HCT116 (cell line): ENCODE data around the gene PCDHB5. TPM values are rescaled to one million over a fixed set of nuclear protein-coding genes. Genes with fewer than 3 reads are reported as not detected.
"Not testable (repeated sequence)": the region's sequence is repeated elsewhere in the genome, so short reads cannot be mapped to it uniquely, and the experiment has no call there.

Source experiments
- ATAC-seq: fragments of 200-7000 bp; cut with Tn5 transposase; 2 replicates; pipeline ENCODE4 v1.9.1; 2020; ENCODE audit warnings: mild to moderate bottlenecking, moderate library complexity
- BruUV-seq: library from RNA; stranded (reverse); fragments of 400-500 nt; replicated peaks from 2 replicates; lab custom pipeline; 2021; lab: Mats Ljungman, UMichigan
- CTCF ChIA-PET: fragments of 300-600 bp; sonication (Branson Sonifier 250); formaldehyde crosslinking; loops from one replicate; lab custom pipeline; 2021; ENCODE audit warnings: antibody characterized with exemption; lab: Charles Lee
- POLR2A ChIA-PET: fragments of 300-600, 350-600 bp; sonication (Branson Sonifier 250); formaldehyde crosslinking; loops from one replicate; lab custom pipeline; 2021; ENCODE audit warnings: antibody characterized with exemption; lab: Charles Lee
- RAD21 ChIA-PET, 2 experiments: fragments of 300-600 bp; sonication (Branson Sonifier 250); formaldehyde crosslinking; loops; one replicate each; lab custom pipeline; 2023; ENCODE audit warnings: low total read pairs in 2 of 2; ENCODE audit not compliant: uncharacterized antibody in 2 of 2, unreplicated experiment in 2 of 2, low non-redundant PET in 1 of 2; lab: Charles Lee
- DNase-seq: peaks from one replicate; pipeline ENCODE4 v3.0.0-alpha.2; 2010; ENCODE audit warnings: low read depth, low spot score
- H2AFZ ChIP-seq: fragments of 200-600 bp; shearing (Covaris generic), sonication (generic); 2 replicates; pipeline ENCODE4 v1.6.1; 2017; ENCODE audit warnings: low read depth, mixed run types, mixed read lengths, antibody characterized with exemption, low read length; ENCODE audit not compliant: poor library complexity, severe bottlenecking
- H3K27ac ChIP-seq: 2 replicates; pipeline ENCODE4 v1.5.1; 2012; ENCODE audit warnings: low read depth, low read length
- H3K27me3 ChIP-seq: fragments of 200-600 bp; sonication (generic); 2 replicates; pipeline ENCODE4 v1.6.1; 2016; ENCODE audit warnings: mixed run types, low read length, mixed read lengths; ENCODE audit not compliant: insufficient read depth
- H3K36me3 ChIP-seq, 2 experiments: fragments of 200-500 bp in 1 of 2; fragments of 200-600 bp in 1 of 2; sonication (Bioruptor generic) in 1 of 2; sonication (generic) in 1 of 2; 2 replicates each; pipeline versions ENCODE4 v1.5.1 to v1.6.1; 2014 to 2016; ENCODE audit warnings: low read length in 2 of 2, inconsistent platforms in 1 of 2, mixed read lengths in 1 of 2, mixed run types in 1 of 2; ENCODE audit not compliant: insufficient read depth in 2 of 2, control insufficient read depth in 1 of 2
- H3K4me1 ChIP-seq, 2 experiments: fragments of 200-600 bp in 1 of 2; sonication (generic) in 1 of 2; 2 replicates each; pipeline versions ENCODE4 v1.5.1 to v1.6.1; 2012 to 2017; ENCODE audit warnings: low read length in 2 of 2, inconsistent platforms in 1 of 2, mild to moderate bottlenecking in 1 of 2, mixed read lengths in 1 of 2, mixed run types in 1 of 2, moderate library complexity in 1 of 2; ENCODE audit not compliant: insufficient read depth in 2 of 2, control insufficient read depth in 1 of 2
- H3K4me2 ChIP-seq: fragments of 200-600 bp; sonication (generic); 2 replicates; pipeline ENCODE4 v1.6.1; 2017; ENCODE audit warnings: mixed run types, low read length, mixed read lengths
- H3K4me3 ChIP-seq, 2 experiments: fragments of 200-600 bp in 1 of 2; sonication (generic) in 1 of 2; replicated peaks in 1 of 2; 2 replicates each; pipeline ENCODE4 v1.5.1; 2011 to 2016; ENCODE audit warnings: low read length in 2 of 2, control low read depth in 1 of 2, low read depth in 1 of 2, mild to moderate bottlenecking in 1 of 2, mixed read lengths in 1 of 2, mixed run types in 1 of 2
- H3K79me2 ChIP-seq: fragments of 200-600 bp; sonication (generic); 2 replicates; pipeline ENCODE4 v1.6.1; 2017; ENCODE audit warnings: mild to moderate bottlenecking, mixed run types, low read length, moderate library complexity, mixed read lengths; ENCODE audit not compliant: insufficient read depth
- H3K9ac ChIP-seq: fragments of 200-600 bp; sonication (generic); 2 replicates; pipeline ENCODE4 v1.6.1; 2016; ENCODE audit warnings: low read length, mixed read lengths
- H3K9me2 ChIP-seq: fragments of 200-600 bp; sonication (generic), shearing (Covaris generic); 2 replicates; pipeline ENCODE4 v1.6.1; 2017; ENCODE audit warnings: mixed run types, mild to moderate bottlenecking, moderate library complexity; ENCODE audit not compliant: insufficient read depth
- H3K9me3 ChIP-seq, 2 experiments: fragments of 200-500 bp in 1 of 2; fragments of 200-600 bp in 1 of 2; sonication (Bioruptor generic) in 1 of 2; sonication (generic) in 1 of 2; 2 replicates each; pipeline ENCODE4 v1.6.1; 2014 to 2017; ENCODE audit warnings: low read length in 2 of 2, mixed read lengths in 2 of 2, inconsistent platforms in 1 of 2, low read depth in 1 of 2, mild to moderate bottlenecking in 1 of 2, mixed run types in 1 of 2, moderate library complexity in 1 of 2; ENCODE audit not compliant: control insufficient read depth in 1 of 2, insufficient read depth in 1 of 2
- H4K20me1 ChIP-seq: fragments of 200-600 bp; sonication (generic), shearing (Covaris generic); 2 replicates; pipeline ENCODE4 v1.6.1; 2017; ENCODE audit warnings: mixed run types, mild to moderate bottlenecking, moderate library complexity; ENCODE audit not compliant: insufficient read depth
- CBX3 ChIP-seq: IDR thresholded peaks from 2 replicates; pipeline ENCODE4 v1.6.1; 2012; ENCODE audit warnings: low read depth
- EGR1 ChIP-seq: IDR thresholded peaks from 2 replicates; pipeline ENCODE4 v1.6.1; 2012; ENCODE audit warnings: low read depth
- ELF1 ChIP-seq: IDR thresholded peaks from 2 replicates; pipeline ENCODE4 v1.6.1; 2012; ENCODE audit warnings: low read depth, borderline replicate concordance
- EZH2phosphoT487 ChIP-seq: fragments of 200-600 bp; IDR thresholded peaks from 2 replicates; pipeline ENCODE4 v1.6.1; 2018; ENCODE audit warnings: antibody characterized with exemption, borderline replicate concordance
- FOSL1 ChIP-seq: IDR thresholded peaks from 2 replicates; pipeline ENCODE4 v1.6.1; 2012; ENCODE audit warnings: low read depth
- POLR2A ChIP-seq: IDR thresholded peaks from 2 replicates; pipeline ENCODE4 v1.7.0; 2011; ENCODE audit warnings: borderline replicate concordance; ENCODE audit not compliant: insufficient read depth, insufficient read length; ENCODE audit errors: extremely low read depth
- POLR2AphosphoS5 ChIP-seq: IDR thresholded peaks from 2 replicates; pipeline ENCODE4 v1.6.1; 2011; ENCODE audit warnings: mild to moderate bottlenecking, low read depth, low read length, moderate library complexity
- RAD21 ChIP-seq: IDR thresholded peaks from 2 replicates; pipeline ENCODE4 v1.6.1; 2012; ENCODE audit warnings: low read depth, mild to moderate bottlenecking
- SIN3A ChIP-seq: IDR thresholded peaks from 2 replicates; pipeline ENCODE4 v1.6.1; 2012; ENCODE audit warnings: low read depth
- SP1 ChIP-seq: IDR thresholded peaks from 2 replicates; pipeline ENCODE4 v1.6.1; 2012; ENCODE audit warnings: low read depth
- SRF ChIP-seq: IDR thresholded peaks from 2 replicates; pipeline ENCODE4 v1.6.1; 2012; ENCODE audit warnings: low read depth
- TCF7L2 ChIP-seq: IDR thresholded peaks from 2 replicates; pipeline ENCODE4 v1.7.0; 2011; ENCODE audit warnings: borderline replicate concordance, inconsistent platforms; ENCODE audit not compliant: insufficient read depth, insufficient read length; ENCODE audit errors: extremely low read depth
- YY1 ChIP-seq: IDR thresholded peaks from 2 replicates; pipeline ENCODE4 v1.6.1; 2011; ENCODE audit warnings: low read length, low read depth, moderate library complexity, mild to moderate bottlenecking; ENCODE audit not compliant: insufficient replicate concordance; ENCODE audit errors: extremely low read depth
- ZFX ChIP-seq: fragments of 450-650 bp; IDR thresholded peaks from 2 replicates; pipeline ENCODE4 v1.6.1; 2017
- ZNF274 ChIP-seq: fragments of 200-500 bp; sonication (Bioruptor generic); IDR thresholded peaks from 2 replicates; pipeline ENCODE4 v1.6.1; 2014; ENCODE audit warnings: mild to moderate bottlenecking, low read depth, low read length, inconsistent platforms
- intact Hi-C: fragments of 100-400 bp; cut with micrococcal nuclease; formaldehyde crosslinking; loops from 2 replicates; pipeline ENCODE4 v1.10.0; 2022
- total RNA-seq: library from RNA; stranded (reverse); gene quantifications from one replicate; pipeline ENCODE4 v1.2.1, GENCODE V29; 2021; ENCODE audit not compliant: unreplicated experiment
- TF ChIP-seq, protein P1 (sequence below): IDR thresholded peaks from 2 replicates; pipeline ENCODE4 v1.6.1; 2012
- TF ChIP-seq, protein P2 (sequence below): IDR thresholded peaks from 2 replicates; pipeline ENCODE4 v1.6.1; 2012; ENCODE audit warnings: low read depth
- TF ChIP-seq, protein P3 (sequence below): IDR thresholded peaks from 2 replicates; pipeline ENCODE4 v1.6.1; 2012

Gene PCDHB5
- total RNA-seq, 1 experiment from 2014 or later, result not detected

DNA sequence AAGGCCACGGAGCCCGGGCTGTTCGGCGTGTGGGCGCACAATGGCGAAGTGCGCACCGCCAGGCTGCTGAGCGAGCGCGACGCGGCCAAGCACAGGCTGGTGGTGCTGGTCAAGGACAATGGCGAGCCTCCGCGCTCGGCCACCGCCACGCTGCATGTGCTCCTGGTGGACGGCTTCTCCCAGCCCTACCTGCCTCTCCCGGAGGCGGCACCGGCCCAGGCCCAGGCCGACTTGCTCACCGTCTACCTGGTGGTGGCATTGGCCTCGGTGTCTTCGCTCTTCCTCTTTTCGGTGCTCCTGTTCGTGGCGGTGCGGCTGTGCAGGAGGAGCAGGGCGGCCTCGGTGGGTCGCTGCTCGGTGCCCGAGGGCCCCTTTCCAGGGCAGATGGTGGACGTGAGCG lies 32.5 kb upstream of the PCDHB5 start:
- H3K4me1 ChIP-seq, CTCF ChIA-PET, H3K36me3 ChIP-seq, H3K4me2 ChIP-seq, ATAC-seq, H3K4me3 ChIP-seq, H2AFZ ChIP-seq, H3K79me2 ChIP-seq, H3K27ac ChIP-seq, POLR2A ChIA-PET, intact Hi-C loops, H3K27me3 ChIP-seq, RAD21 ChIA-PET, H3K9me2 ChIP-seq, H3K9me3 ChIP-seq, H3K9ac ChIP-seq, DNase-seq, H4K20me1 ChIP-seq, BruUV-seq: not testable (repeated sequence)

DNA sequence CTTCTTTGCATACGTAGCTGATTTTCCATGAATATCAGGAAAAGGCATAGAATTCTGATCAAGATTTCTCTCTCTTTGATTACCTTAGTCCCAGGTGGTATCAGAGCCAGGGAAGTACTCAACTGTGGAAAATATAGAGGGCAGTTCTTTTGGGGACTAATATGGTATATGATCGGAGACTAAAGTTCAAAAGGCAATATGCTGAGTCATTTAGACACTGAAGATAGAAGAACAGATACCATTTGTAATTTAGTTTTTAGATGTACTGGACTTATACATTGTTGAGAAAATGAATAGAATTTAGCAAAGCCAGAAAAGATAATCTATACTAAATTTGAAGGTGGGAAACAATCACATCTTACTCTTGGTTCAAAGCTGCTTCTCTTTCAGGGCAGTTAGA lies 29.7 kb upstream of the PCDHB5 start:
- Histone ChIP-seq H3K9ac (no peak overlapping the region), H4K20me1 (no peaks in the 10 kb centered on the region), H3K9me2 (no peaks in the 10 kb centered on the region), H3K36me3 (no peaks in the 10 kb centered on the region), H3K27me3 (no peaks in the 10 kb centered on the region), H3K27ac (no peak overlapping the region), H2AFZ (no peak overlapping the region), H3K4me1 (no peaks in the 10 kb centered on the region), H3K79me2 (no peaks in the 10 kb centered on the region), H3K4me3 (no peak overlapping the region), H3K9me3 (peaks cover 0 to 4% of the 10 kb centered on the region in 2 experiments; a peak in 1 of 4 replicates), H3K4me2 (no peak overlapping the region)
- DNase-seq (no peak), ATAC-seq (no peak)
- POLR2A ChIA-PET, result no interaction called here
- CTCF ChIA-PET, result no interaction called here
- no peak for TF ChIP-seq RAD21
- TF ChIP-seq POLR2AphosphoS5, result no peak
- TF ChIP-seq, protein P1, sequence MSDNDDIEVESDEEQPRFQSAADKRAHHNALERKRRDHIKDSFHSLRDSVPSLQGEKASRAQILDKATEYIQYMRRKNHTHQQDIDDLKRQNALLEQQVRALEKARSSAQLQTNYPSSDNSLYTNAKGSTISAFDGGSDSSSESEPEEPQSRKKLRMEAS, result no peak
- no peak for TF ChIP-seq ZNF274
- no peak for TF ChIP-seq EGR1
- TF ChIP-seq POLR2A, result no peak
- no peak for TF ChIP-seq ZFX
- no peak for TF ChIP-seq SRF
- no peak for TF ChIP-seq ELF1
- TF ChIP-seq SP1, result no peak
- no peak for TF ChIP-seq SIN3A
- no peak for TF ChIP-seq EZH2phosphoT487
- TF ChIP-seq, protein P2, sequence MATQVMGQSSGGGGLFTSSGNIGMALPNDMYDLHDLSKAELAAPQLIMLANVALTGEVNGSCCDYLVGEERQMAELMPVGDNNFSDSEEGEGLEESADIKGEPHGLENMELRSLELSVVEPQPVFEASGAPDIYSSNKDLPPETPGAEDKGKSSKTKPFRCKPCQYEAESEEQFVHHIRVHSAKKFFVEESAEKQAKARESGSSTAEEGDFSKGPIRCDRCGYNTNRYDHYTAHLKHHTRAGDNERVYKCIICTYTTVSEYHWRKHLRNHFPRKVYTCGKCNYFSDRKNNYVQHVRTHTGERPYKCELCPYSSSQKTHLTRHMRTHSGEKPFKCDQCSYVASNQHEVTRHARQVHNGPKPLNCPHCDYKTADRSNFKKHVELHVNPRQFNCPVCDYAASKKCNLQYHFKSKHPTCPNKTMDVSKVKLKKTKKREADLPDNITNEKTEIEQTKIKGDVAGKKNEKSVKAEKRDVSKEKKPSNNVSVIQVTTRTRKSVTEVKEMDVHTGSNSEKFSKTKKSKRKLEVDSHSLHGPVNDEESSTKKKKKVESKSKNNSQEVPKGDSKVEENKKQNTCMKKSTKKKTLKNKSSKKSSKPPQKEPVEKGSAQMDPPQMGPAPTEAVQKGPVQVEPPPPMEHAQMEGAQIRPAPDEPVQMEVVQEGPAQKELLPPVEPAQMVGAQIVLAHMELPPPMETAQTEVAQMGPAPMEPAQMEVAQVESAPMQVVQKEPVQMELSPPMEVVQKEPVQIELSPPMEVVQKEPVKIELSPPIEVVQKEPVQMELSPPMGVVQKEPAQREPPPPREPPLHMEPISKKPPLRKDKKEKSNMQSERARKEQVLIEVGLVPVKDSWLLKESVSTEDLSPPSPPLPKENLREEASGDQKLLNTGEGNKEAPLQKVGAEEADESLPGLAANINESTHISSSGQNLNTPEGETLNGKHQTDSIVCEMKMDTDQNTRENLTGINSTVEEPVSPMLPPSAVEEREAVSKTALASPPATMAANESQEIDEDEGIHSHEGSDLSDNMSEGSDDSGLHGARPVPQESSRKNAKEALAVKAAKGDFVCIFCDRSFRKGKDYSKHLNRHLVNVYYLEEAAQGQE, result no peak
- TF ChIP-seq TCF7L2, result no peak
- TF ChIP-seq, protein P3, sequence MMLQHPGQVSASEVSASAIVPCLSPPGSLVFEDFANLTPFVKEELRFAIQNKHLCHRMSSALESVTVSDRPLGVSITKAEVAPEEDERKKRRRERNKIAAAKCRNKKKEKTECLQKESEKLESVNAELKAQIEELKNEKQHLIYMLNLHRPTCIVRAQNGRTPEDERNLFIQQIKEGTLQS, result no peak
- no peak for TF ChIP-seq CBX3
- no peak for TF ChIP-seq FOSL1
- no peak for TF ChIP-seq YY1
- intact Hi-C loops, result no loop called here
- RAD21 ChIA-PET, result no interaction called here
- BruUV-seq, result no TSS peak
